K562 (cell line): ENCODE measurements around the gene TTC31. TPM values are rescaled to one million over a fixed set of nuclear protein-coding genes. Genes with fewer than 3 reads are reported as not detected.

ENCODE experiments used
- E2F3 ChIP-seq: fragments of 250-450 bp; sonication (Bioruptor Pico); IDR thresholded peaks from 2 replicates; pipeline ENCODE4 v1.4.0; 2020; ENCODE audit warnings: mild to moderate bottlenecking
- PHF20 ChIP-seq: fragments of 450-650 bp; IDR thresholded peaks from 2 replicates; pipeline ENCODE4 v1.6.1; 2018; ENCODE audit not compliant: partially characterized antibody
- polyA plus RNA-seq, 8 experiments: library from polyadenylated mRNA; depleted of rRNA in 4 of 8; stranded (reverse) in 5 of 8; unstranded in 3 of 8; fragments of >200 nt; fragmentation: Nextera tagmentation in 2 of 8; fragmentation: Illumina TruSeq in 1 of 8; extraction: Ambion mirVana in 2 of 8; extraction: Trizol in 1 of 8; gene quantifications; 2 replicates each; pipeline versions ENCODE4 v1.2.1 to v1.2.3, GENCODE V29; 2011 to 2014; ENCODE audit warnings: inconsistent platforms in 1 of 8, missing spikeins in 1 of 8
- total RNA-seq, 7 experiments: library from RNA; depleted of rRNA in 6 of 7; stranded (reverse); fragments of >200 nt in 6 of 7; fragmentation: Illumina TruSeq in 2 of 7; extraction: Trizol in 2 of 7; gene quantifications; 2 replicates each; pipeline versions ENCODE4 v1.2.1 to v1.2.3, GENCODE V29; 2011 to 2021; ENCODE audit warnings: low replicate concordance in 1 of 7
- TF ChIP-seq, protein P1 (sequence below): sonication (generic); formaldehyde crosslinking; IDR thresholded peaks from 2 replicates; pipeline ENCODE4 v1.8.0; 2023; ENCODE audit warnings: missing genetic modification reagents, mild to moderate bottlenecking, borderline replicate concordance
- TF ChIP-seq, protein P2 (sequence below): fragments of 450-650 bp; IDR thresholded peaks from 2 replicates; pipeline ENCODE4 v1.6.1; 2014; ENCODE audit warnings: low read depth, mild to moderate bottlenecking, moderate library complexity, borderline replicate concordance
- TF ChIP-seq, protein P3 (sequence below), 2 experiments: fragments of 150-350 bp in 1 of 2; IDR thresholded peaks; 2 replicates each; pipeline ENCODE4 v1.6.1; 2012 to 2016; ENCODE audit warnings: low read depth in 2 of 2, low read length in 2 of 2, mild to moderate bottlenecking in 1 of 2, moderate library complexity in 1 of 2

Gene TTC31
- total and polyA plus RNA-seq, 9 of the 15 experiments (the other 6 are each of a cell fraction or from before 2014, with no cell fraction given), result 4.7 to 30.5 (median 15.9) TPM

DNA sequence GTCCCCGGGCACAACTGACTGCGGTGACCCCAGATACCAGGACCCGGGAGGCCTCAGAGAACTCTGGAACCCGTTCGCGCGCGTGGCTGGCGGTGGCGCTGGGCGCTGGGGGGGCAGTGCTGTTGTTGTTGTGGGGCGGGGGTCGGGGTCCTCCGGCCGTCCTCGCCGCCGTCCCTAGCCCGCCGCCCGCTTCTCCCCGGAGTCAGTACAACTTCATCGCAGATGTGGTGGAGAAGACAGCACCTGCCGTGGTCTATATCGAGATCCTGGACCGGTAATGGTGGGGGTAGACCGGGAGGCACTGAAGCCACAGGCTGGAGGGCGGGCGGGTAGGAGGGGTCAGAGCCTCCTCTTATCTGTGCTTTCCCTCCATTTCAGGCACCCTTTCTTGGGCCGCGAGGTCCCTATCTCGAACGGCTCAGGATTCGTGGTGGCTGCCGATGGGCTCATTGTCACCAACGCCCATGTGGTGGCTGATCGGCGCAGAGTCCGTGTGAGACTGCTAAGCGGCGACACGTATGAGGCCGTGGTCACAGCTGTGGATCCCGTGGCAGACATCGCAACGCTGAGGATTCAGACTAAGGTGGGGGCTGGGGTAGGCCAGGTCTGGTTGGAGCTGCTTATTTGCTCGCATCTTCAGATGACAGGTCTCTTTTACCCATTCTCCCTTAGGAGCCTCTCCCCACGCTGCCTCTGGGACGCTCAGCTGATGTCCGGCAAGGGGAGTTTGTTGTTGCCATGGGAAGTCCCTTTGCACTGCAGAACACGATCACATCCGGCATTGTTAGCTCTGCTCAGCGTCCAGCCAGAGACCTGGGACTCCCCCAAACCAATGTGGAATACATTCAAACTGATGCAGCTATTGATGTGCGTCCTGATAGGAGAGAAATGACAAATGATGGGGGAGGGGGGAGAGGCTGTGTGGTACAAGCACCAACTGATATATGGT, 47.6 kb downstream of the TTC31 start (continued):
- TF ChIP-seq, protein P1, sequence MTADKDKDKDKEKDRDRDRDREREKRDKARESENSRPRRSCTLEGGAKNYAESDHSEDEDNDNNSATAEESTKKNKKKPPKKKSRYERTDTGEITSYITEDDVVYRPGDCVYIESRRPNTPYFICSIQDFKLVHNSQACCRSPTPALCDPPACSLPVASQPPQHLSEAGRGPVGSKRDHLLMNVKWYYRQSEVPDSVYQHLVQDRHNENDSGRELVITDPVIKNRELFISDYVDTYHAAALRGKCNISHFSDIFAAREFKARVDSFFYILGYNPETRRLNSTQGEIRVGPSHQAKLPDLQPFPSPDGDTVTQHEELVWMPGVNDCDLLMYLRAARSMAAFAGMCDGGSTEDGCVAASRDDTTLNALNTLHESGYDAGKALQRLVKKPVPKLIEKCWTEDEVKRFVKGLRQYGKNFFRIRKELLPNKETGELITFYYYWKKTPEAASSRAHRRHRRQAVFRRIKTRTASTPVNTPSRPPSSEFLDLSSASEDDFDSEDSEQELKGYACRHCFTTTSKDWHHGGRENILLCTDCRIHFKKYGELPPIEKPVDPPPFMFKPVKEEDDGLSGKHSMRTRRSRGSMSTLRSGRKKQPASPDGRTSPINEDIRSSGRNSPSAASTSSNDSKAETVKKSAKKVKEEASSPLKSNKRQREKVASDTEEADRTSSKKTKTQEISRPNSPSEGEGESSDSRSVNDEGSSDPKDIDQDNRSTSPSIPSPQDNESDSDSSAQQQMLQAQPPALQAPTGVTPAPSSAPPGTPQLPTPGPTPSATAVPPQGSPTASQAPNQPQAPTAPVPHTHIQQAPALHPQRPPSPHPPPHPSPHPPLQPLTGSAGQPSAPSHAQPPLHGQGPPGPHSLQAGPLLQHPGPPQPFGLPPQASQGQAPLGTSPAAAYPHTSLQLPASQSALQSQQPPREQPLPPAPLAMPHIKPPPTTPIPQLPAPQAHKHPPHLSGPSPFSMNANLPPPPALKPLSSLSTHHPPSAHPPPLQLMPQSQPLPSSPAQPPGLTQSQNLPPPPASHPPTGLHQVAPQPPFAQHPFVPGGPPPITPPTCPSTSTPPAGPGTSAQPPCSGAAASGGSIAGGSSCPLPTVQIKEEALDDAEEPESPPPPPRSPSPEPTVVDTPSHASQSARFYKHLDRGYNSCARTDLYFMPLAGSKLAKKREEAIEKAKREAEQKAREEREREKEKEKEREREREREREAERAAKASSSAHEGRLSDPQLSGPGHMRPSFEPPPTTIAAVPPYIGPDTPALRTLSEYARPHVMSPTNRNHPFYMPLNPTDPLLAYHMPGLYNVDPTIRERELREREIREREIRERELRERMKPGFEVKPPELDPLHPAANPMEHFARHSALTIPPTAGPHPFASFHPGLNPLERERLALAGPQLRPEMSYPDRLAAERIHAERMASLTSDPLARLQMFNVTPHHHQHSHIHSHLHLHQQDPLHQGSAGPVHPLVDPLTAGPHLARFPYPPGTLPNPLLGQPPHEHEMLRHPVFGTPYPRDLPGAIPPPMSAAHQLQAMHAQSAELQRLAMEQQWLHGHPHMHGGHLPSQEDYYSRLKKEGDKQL (CRISPR knock-in tag), result no peak
- no peak for TF ChIP-seq PHF20
- TF ChIP-seq E2F3 (CRISPR knock-in tag), result peak; percentile 79
- TF ChIP-seq, protein P2, sequence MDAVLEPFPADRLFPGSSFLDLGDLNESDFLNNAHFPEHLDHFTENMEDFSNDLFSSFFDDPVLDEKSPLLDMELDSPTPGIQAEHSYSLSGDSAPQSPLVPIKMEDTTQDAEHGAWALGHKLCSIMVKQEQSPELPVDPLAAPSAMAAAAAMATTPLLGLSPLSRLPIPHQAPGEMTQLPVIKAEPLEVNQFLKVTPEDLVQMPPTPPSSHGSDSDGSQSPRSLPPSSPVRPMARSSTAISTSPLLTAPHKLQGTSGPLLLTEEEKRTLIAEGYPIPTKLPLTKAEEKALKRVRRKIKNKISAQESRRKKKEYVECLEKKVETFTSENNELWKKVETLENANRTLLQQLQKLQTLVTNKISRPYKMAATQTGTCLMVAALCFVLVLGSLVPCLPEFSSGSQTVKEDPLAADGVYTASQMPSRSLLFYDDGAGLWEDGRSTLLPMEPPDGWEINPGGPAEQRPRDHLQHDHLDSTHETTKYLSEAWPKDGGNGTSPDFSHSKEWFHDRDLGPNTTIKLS, result peak; percentile 66; the same call in 1 of the 2 replicates
- TF ChIP-seq, protein P3, sequence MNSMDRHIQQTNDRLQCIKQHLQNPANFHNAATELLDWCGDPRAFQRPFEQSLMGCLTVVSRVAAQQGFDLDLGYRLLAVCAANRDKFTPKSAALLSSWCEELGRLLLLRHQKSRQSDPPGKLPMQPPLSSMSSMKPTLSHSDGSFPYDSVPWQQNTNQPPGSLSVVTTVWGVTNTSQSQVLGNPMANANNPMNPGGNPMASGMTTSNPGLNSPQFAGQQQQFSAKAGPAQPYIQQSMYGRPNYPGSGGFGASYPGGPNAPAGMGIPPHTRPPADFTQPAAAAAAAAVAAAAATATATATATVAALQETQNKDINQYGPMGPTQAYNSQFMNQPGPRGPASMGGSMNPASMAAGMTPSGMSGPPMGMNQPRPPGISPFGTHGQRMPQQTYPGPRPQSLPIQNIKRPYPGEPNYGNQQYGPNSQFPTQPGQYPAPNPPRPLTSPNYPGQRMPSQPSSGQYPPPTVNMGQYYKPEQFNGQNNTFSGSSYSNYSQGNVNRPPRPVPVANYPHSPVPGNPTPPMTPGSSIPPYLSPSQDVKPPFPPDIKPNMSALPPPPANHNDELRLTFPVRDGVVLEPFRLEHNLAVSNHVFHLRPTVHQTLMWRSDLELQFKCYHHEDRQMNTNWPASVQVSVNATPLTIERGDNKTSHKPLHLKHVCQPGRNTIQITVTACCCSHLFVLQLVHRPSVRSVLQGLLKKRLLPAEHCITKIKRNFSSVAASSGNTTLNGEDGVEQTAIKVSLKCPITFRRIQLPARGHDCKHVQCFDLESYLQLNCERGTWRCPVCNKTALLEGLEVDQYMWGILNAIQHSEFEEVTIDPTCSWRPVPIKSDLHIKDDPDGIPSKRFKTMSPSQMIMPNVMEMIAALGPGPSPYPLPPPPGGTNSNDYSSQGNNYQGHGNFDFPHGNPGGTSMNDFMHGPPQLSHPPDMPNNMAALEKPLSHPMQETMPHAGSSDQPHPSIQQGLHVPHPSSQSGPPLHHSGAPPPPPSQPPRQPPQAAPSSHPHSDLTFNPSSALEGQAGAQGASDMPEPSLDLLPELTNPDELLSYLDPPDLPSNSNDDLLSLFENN (IDR thresholded peaks at IDR 0.05; ENCODE audit: low read depth in 2 of 2, low read length in 2 of 2), result no peak
